Retinal pigment epithelial cell (primary cell): ENCODE results near the gene OPA1.

ENCODE experiments used
- DNase-seq: peaks from one replicate; pipeline ENCODE4 v3.0.0-alpha.2; 2010; ENCODE audit warnings: low read depth
- H3K4me3 ChIP-seq: 2 replicates; pipeline ENCODE4 v1.5.1; 2011; ENCODE audit warnings: mild to moderate bottlenecking, low read length, control low read depth, moderate library complexity
- CTCF ChIP-seq: conservative IDR thresholded peaks from 2 replicates; pipeline ENCODE4 v1.5.1; 2011; ENCODE audit warnings: low read depth, low read length, control low read depth, inconsistent platforms

The OPA1 gene

GRCh38 chr3:193734737-193735366, 141.8 kb downstream of the OPA1 start:
- no peak for DNase-seq
- TF ChIP-seq CTCF, result no peak
- no peak overlapping the region for H3K4me3 ChIP-seq

GRCh38 chr3:193735850-193736249, 142.8 kb downstream of the OPA1 start:
- H3K4me3 ChIP-seq, result no peak overlapping the region
- DNase-seq, result no peak
- no peak for TF ChIP-seq CTCF

GRCh38 chr3:193736616-193737015, 143.6 kb downstream of the OPA1 start:
- no peak overlapping the region for H3K4me3 ChIP-seq
- TF ChIP-seq CTCF, result no peak
- DNase-seq, result no peak

GRCh38 chr3:193737191-193737751, 144.3 kb downstream of the OPA1 start:
- TF ChIP-seq CTCF, result no peak
- no peak for DNase-seq
- no peak overlapping the region for H3K4me3 ChIP-seq

- TF ChIP-seq CTCF, result no peak
- no peak overlapping the region for H3K4me3 ChIP-seq
- no peak for DNase-seq
Measured at GRCh38 chr3:193742628-193743027, 149.6 kb downstream of the OPA1 start.

- no peak overlapping the region for H3K4me3 ChIP-seq
- no peak for TF ChIP-seq CTCF
- no peak for DNase-seq
Measured at GRCh38 chr3:193743702-193744047, 150.7 kb downstream of the OPA1 start.

- no peak for DNase-seq
- no peak for TF ChIP-seq CTCF
- H3K4me3 ChIP-seq, result no peak overlapping the region
Measured at GRCh38 chr3:193744048-193744821, 151.2 kb downstream of the OPA1 start.
